DND-41 (cell line): Measurements from ENCODE around the gene PRPSAP2.

Experiments used
- ATAC-seq: fragments of 200-7000 bp; cut with Tn5 transposase; 3 replicates; pipeline ENCODE4 v1.9.1; 2021; ENCODE audit warnings: low read depth; ENCODE audit not compliant: insufficient read depth
- DNase-seq: peaks from one replicate; pipeline ENCODE4 v3.0.0-alpha.2; 2020
- H2AFZ ChIP-seq: 2 replicates; pipeline ENCODE4 v1.6.0; 2012; ENCODE audit warnings: low read depth, low read length
- H3K27ac ChIP-seq: 2 replicates; pipeline ENCODE4 v1.5.1; 2012; ENCODE audit warnings: low read length, inconsistent platforms
- H3K27me3 ChIP-seq: fragments of 200-600 bp; sonication (generic); 2 replicates; pipeline ENCODE4 v1.6.0; 2012; ENCODE audit warnings: low read length, mild to moderate bottlenecking, inconsistent platforms; ENCODE audit not compliant: insufficient read depth, poor library complexity
- H3K36me3 ChIP-seq: 2 replicates; pipeline ENCODE4 v1.5.1; 2012; ENCODE audit warnings: low read length, inconsistent platforms; ENCODE audit not compliant: insufficient read depth
- H3K4me1 ChIP-seq: 2 replicates; pipeline ENCODE4 v1.5.1; 2012; ENCODE audit warnings: mild to moderate bottlenecking, low read length; ENCODE audit not compliant: insufficient read depth
- H3K4me2 ChIP-seq: 2 replicates; pipeline ENCODE4 v1.6.0; 2012; ENCODE audit warnings: mild to moderate bottlenecking, moderate library complexity, low read length, inconsistent platforms; ENCODE audit not compliant: insufficient read depth
- H3K4me3 ChIP-seq, 2 experiments: fragments of 200-600 bp in 1 of 2; shearing (Covaris generic) in 1 of 2; 2 replicates each; pipeline ENCODE4 v1.5.1; 2012 to 2016; ENCODE audit warnings: inconsistent platforms in 2 of 2, low read length in 2 of 2, mild to moderate bottlenecking in 2 of 2, low read depth in 1 of 2, moderate library complexity in 1 of 2
- H3K79me2 ChIP-seq: 2 replicates; pipeline ENCODE4 v1.6.0; 2012; ENCODE audit warnings: low read length, inconsistent platforms; ENCODE audit not compliant: insufficient read depth
- H3K9ac ChIP-seq: 2 replicates; pipeline ENCODE4 v1.6.0; 2012; ENCODE audit warnings: low read depth, mild to moderate bottlenecking, inconsistent platforms, low read length, moderate library complexity
- H3K9me3 ChIP-seq: 2 replicates; pipeline ENCODE4 v1.5.1; 2012; ENCODE audit warnings: low read length, moderate library complexity, mild to moderate bottlenecking, inconsistent platforms; ENCODE audit not compliant: insufficient read depth, severe bottlenecking
- H4K20me1 ChIP-seq: 2 replicates; pipeline ENCODE4 v1.6.0; 2012; ENCODE audit warnings: low read length; ENCODE audit not compliant: insufficient read depth
- EZH2 ChIP-seq: IDR thresholded peaks from 3 replicates; pipeline ENCODE4 v1.6.1; 2012; ENCODE audit warnings: borderline replicate concordance, low read depth, mild to moderate bottlenecking, moderate library complexity, low read length, inconsistent platforms; ENCODE audit not compliant: severe bottlenecking
- TF ChIP-seq, protein P1 (sequence below): IDR thresholded peaks from 2 replicates; pipeline ENCODE4 v1.5.1; 2012; ENCODE audit warnings: borderline replicate concordance, low read length, moderate library complexity, mild to moderate bottlenecking; ENCODE audit not compliant: poor library complexity, severe bottlenecking; ENCODE audit errors: extremely low read depth

Gene PRPSAP2

DNA sequence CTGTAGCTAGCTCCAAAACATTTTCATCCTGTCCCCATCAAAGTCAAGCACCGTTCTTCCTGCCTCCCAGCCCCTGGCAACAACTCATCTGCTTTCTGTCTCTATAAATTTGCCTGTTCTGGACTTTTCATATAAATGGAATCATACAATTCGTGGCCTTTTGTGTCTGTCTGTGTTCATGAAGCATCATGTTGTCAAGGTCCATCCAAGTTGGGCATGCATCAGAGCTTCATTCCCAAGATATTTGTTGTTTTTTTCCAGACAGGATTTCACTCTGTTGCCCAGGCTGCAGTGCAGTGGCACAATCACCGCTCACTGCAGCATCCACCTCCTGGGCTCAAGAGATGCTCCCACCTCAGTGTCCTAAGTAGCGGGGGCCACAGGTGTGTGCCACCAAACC, 99.9 kb downstream of the PRPSAP2 start:
- H3K27me3 ChIP-seq: no peaks in the 10 kb centered on the region
- H4K20me1 ChIP-seq: peaks cover 10% of the 10 kb centered on the region
- no peaks in the 10 kb centered on the region for H3K9me3 ChIP-seq
- H3K4me2 ChIP-seq: no peak overlapping the region
- H3K79me2 ChIP-seq: no peaks in the 10 kb centered on the region
- TF ChIP-seq EZH2: no peak
- TF ChIP-seq, protein P1, sequence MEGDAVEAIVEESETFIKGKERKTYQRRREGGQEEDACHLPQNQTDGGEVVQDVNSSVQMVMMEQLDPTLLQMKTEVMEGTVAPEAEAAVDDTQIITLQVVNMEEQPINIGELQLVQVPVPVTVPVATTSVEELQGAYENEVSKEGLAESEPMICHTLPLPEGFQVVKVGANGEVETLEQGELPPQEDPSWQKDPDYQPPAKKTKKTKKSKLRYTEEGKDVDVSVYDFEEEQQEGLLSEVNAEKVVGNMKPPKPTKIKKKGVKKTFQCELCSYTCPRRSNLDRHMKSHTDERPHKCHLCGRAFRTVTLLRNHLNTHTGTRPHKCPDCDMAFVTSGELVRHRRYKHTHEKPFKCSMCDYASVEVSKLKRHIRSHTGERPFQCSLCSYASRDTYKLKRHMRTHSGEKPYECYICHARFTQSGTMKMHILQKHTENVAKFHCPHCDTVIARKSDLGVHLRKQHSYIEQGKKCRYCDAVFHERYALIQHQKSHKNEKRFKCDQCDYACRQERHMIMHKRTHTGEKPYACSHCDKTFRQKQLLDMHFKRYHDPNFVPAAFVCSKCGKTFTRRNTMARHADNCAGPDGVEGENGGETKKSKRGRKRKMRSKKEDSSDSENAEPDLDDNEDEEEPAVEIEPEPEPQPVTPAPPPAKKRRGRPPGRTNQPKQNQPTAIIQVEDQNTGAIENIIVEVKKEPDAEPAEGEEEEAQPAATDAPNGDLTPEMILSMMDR: no peak
- no peaks in the 10 kb centered on the region for H3K36me3 ChIP-seq
- DNase-seq: no peak
- H2AFZ ChIP-seq: no peak overlapping the region
- H3K27ac ChIP-seq: no peak overlapping the region
- H3K9ac ChIP-seq: no peak overlapping the region
- H3K4me1 ChIP-seq: peaks cover 8% of the 10 kb centered on the region
- no peak overlapping the region for H3K4me3 ChIP-seq
- no peak for ATAC-seq

DNA sequence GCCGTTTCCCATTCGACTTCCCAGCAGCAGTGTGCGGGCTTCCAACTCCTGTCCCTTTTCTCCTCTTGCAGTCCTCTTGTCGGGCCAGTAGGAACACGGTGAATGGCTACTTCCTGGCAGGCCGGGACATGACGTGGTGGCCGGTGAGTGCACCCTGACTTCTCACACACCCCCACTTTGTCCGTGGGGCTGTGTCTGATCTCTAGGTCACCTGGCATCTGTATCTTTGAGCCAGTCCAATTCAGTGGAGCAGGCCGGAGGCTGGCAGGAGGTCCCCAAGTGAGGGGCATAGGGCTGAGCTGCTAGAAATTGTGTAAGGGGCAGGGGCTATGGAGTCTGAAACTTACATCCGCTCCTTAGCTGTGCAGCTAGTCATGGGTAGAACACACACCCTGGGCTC, 100.7 kb downstream of the PRPSAP2 start:
- ATAC-seq (no peak), DNase-seq (no peak)
- Histone ChIP-seq H3K27me3 (no peaks in the 10 kb centered on the region), H3K27ac (no peak overlapping the region), H3K4me1 (peaks cover 8% of the 10 kb centered on the region), H4K20me1 (peaks cover 10% of the 10 kb centered on the region), H3K4me2 (no peak overlapping the region), H3K9ac (no peak overlapping the region), H3K36me3 (no peaks in the 10 kb centered on the region), H3K4me3 (no peak overlapping the region), H2AFZ (no peak overlapping the region), H3K9me3 (no peaks in the 10 kb centered on the region), H3K79me2 (no peaks in the 10 kb centered on the region)
- TF ChIP-seq, protein P1: no peak
- TF ChIP-seq EZH2: no peak

DNA sequence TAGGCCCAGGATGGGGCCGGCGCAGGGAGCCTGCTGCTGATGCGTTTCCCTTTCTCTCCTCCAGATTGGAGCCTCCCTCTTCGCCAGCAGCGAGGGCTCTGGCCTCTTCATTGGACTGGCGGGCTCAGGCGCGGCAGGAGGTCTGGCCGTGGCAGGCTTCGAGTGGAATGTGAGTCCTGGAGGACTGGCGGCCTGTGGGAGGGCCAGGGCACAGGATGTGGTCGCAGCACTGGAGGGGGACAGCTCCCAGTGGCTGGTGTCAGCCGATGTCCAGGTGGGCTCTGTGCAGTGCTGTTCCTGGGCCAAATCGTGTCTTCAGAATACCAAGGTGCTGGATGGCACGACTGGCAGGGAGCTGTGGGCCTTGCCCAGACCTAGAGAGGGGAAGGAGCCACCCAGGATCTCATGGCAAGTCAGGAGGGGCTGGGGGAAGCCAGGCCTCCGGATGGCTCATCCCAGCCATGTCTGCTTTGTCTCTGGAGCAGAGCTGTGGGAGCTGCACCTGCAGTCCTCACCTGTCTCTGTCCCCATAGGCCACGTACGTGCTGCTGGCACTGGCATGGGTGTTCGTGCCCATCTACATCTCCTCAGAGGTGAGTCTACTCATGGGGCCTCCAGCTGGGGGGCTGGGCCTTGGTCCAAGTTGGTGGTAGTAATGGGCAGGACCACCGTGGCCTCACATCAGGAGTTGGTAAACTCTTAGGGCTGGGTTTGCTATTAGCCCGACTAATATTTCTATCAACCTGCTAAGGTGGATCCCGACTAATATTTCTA, 101.3 kb downstream of the PRPSAP2 start:
- Histone ChIP-seq H3K4me1 (peaks cover 8% of the 10 kb centered on the region), H4K20me1 (peaks cover 10% of the 10 kb centered on the region), H3K4me2 (no peak overlapping the region), H3K9me3 (no peaks in the 10 kb centered on the region), H3K79me2 (no peaks in the 10 kb centered on the region), H3K27ac (no peak overlapping the region), H3K9ac (no peak overlapping the region), H3K36me3 (no peaks in the 10 kb centered on the region), H3K27me3 (no peaks in the 10 kb centered on the region), H3K4me3 (no peak overlapping the region), H2AFZ (no peak overlapping the region)
- ATAC-seq (no peak), DNase-seq (no peak)
- TF ChIP-seq EZH2: no peak
- TF ChIP-seq, protein P1: no peak

DNA sequence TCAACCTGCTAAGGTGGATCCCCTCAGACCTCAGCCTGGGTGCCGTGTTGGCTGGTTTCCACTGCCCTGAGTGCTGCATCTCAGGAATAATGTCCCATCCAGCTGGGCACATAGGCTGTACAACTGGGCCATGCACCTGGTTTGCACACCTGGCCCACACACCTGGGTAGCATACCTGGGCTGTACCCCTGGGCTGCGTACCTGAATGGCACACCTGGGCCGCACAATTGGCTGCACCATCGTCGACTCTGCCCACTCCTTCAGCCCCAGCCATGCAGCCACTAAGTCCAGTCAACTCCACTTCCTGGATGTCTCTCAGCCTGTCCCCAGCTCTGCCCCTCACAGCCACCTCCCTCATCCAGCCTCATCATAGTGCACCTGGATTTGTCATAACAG, 101.9 kb downstream of the PRPSAP2 start:
- Histone ChIP-seq H4K20me1 (peaks cover 10% of the 10 kb centered on the region), H3K4me1 (peaks cover 8% of the 10 kb centered on the region), H3K27me3 (no peaks in the 10 kb centered on the region), H3K9me3 (no peaks in the 10 kb centered on the region), H3K9ac (no peak overlapping the region), H2AFZ (no peak overlapping the region), H3K79me2 (no peaks in the 10 kb centered on the region), H3K36me3 (no peaks in the 10 kb centered on the region), H3K4me3 (no peak overlapping the region), H3K4me2 (no peak overlapping the region), H3K27ac (no peak overlapping the region)
- no peak for DNase-seq
- no peak for TF ChIP-seq EZH2
- TF ChIP-seq, protein P1: no peak
- ATAC-seq: no peak
